GM21526 (cell line): ENCODE data around the gene PLSCR3.

ENCODE experiments used
- ATAC-seq: cut with Tn5 transposase; IDR thresholded peaks from one replicate; pipeline ENCODE4 v1.9.1; 2021; ENCODE audit warnings: moderate library complexity; ENCODE audit not compliant: unreplicated experiment, low FRiP score

Gene PLSCR3

DNA sequence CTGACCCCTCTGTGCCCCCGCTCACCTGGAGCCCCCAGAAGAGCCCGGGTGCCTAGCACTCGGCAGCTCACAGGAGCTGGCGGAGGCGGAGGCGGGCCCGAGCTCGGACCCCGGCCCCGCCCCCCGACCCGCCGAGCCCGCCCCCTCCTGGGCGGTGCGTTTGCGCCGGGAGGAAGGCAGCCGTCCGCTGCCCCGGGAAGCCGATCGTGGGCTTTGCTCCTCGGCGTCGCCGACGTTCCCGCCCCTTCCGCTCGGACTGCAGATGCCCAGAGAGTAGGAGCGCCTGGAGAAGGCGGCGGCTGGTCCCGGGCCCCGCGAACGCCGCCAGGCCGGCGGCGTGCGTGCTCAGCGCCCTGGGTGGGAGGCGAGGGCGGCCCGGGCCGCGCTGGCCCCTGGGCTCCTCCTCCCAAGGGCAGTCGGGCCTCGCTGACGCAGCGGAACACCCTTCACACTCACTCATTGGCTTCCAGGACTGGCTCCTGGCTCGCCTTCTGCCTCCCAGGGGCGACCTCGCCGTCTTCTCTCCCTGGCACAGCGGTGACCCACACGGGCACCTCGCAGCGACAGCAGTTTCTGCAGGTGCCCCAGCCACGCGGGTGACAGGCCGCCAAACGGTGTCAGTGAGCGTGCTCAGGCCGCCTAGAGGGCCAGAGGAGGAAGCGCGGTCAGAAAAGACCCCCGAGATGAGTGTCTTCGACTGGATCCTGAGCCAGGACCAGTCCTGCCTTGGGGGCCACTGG, at the start of gene PLSCR3:
Gene PLSCR3, minus strand, starts transcription at position 74 of the 740 bp plus-strand sequence. CDS start 415 bp downstream, outside the sequence.
- peak; percentile 68 for ATAC-seq

DNA sequence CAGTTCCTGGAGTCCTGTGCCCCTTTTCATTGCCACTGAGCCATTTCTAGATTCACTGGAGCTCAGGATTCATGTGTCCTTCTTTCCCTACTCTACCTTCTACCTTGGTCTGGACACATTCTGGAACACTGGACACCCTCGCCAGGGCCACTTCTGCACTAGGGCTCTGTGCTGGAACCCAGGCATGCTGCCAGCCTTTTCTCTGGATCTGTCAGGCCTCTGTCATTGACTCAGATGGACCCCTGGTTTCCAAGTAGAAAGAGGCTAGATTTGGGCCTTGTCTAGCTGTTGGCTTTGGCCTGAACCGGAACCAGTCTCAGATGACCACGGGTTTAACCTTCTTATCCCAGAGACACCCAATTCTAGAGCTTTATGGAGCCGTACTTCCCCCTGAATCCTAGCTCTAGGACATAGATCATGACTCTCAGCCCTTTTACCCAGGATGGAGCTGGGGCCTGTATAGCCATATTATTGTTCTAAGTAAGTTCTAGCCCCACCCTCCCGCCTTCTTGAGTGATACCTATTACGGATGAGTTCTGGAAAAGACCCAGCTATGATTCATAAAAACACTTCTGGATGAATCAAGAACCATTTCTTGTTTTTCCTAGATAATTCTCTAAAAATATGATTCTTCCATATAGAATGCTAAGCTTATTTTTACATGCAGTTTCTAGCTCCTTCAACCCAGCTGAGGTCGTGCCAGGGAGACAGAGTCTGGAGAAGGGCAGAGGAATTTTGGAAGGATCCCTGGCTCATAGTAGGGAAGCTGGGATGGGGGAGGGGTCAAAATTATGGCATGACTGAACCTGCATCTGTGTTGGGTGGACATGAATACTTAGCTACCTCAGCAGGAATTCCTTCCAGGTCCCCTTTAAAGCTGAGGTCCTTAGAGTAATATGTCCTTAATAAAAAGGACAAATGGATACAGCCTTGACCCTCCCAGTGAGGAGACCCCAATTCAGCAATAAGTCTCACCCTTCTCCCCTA, 49.5 kb upstream of the PLSCR3 start:
- ATAC-seq, result no peak

DNA sequence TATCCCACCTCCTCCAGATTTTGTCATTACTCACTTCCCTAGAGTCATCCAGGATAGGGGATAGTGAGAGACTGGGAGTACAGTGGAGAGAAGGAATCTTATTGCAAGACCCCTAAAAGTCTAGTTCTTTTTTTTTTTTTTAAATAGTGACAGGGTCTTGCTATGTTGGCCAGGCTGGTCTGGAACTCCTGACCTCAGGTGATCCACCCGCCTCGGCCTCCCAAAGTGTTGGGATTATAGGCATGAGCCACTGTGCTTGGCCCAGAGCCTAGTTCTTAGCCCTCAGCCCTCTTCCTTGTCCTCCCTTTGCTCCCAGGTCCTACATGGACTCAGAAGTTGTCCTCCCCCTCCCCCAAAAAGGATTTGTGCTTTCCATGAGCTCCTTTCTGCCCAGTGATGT, 47.8 kb upstream of the PLSCR3 start:
- no peak for ATAC-seq

DNA sequence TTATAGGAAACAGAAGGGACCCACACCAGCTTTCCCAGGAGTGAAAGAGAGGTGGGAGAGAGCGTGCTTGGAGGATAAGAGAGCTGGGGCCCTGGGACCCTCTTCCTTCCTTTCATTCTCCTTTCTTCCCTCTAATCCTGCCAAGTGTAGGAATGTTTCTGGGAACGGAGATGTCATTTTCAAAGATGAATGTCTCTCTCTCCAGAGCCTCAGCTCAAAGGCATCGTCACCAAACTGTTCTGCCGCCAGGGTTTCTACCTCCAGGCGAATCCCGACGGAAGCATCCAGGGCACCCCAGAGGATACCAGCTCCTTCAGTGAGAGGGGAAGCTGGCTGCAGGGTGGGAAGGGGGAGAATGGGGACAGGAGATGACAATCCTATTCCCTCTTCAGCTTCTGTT, 46.9 kb upstream of the PLSCR3 start:
- ATAC-seq, result no peak

DNA sequence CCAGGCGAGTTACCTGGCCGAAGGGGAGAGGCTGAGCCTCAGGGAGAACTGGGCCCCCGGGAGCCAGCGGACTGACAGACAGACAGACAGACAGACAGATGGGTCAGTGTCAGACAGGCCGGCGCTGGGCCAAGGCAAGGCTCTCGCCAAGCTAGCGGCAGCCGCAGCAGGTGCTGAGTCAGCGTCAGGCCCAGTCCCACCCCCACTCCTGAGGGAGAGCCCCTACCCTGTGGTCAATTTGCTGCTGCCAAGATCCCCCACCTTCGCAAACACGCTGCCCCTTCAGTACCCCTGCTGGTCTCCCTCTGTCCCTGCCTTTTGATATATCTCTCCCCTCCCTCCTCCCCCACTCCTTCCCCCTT, 46.5 kb upstream of the PLSCR3 start:
- no peak for ATAC-seq

DNA sequence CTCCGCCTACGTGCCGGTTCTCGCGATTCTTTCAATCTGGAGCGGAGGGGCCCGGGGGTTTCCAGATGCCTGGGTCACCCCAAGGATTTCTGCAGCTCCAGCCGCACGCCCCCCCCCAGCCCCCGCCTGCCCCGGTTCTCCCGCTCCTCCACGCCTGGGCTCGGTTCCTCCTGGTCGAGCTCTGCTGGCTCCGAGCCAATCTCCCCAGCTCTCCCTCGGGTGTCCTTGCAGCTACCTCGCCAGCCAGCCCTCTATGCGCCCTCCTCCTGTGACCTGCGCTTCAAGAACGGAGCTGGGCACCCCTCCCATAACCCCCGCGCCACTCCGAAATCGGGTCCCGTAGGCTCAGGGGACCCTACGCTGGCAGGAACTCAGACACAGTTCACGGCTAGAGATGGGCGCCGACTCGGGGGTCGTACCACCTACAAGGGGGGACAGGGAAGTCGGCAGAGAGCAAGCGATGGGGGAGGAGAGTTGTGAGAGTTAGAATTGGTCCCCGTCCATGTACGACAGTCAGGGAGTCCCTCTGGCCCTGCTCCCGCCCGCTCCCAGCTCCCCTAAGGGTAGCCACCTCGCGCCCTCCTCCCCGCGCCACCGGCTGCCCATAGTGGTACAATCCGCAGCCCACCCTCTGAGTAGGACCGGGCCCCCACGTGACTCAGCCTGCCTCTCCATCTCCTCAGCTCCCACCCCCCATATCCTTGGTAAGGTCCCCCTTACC, 45.9 kb upstream of the PLSCR3 start:
- ATAC-seq, result no peak

DNA sequence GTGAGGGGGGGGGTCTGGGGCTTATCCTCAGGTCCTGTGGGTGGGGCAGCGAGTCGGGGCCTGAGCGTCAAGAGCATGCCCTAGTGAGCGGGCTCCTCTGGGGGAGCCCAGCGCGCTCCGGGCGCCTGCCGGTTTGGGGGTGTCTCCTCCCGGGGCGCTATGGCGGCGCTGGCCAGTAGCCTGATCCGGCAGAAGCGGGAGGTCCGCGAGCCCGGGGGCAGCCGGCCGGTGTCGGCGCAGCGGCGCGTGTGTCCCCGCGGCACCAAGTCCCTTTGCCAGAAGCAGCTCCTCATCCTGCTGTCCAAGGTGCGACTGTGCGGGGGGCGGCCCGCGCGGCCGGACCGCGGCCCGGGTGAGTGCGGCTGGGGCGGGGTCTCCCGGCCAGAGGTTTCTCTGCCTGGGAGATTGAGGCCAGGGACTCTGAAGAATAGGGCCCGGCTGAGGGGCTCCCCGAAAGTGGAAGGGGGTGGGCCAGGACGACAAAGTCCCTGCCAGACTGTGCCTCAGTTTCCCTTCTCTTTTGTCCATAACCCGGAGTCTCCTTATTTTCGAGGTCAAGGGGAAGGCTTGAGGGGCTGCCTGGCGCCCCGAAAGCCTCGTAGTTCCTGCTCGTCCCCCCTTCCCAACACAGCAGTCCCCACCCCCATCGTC, 45.3 kb upstream of the PLSCR3 start, which contains the start of gene FGF11:
Gene FGF11, plus strand, starts transcription at position 51 of the 651 bp plus-strand sequence. Its CDS starts 109 bp downstream, at position 160.
- ATAC-seq, result no peak

DNA sequence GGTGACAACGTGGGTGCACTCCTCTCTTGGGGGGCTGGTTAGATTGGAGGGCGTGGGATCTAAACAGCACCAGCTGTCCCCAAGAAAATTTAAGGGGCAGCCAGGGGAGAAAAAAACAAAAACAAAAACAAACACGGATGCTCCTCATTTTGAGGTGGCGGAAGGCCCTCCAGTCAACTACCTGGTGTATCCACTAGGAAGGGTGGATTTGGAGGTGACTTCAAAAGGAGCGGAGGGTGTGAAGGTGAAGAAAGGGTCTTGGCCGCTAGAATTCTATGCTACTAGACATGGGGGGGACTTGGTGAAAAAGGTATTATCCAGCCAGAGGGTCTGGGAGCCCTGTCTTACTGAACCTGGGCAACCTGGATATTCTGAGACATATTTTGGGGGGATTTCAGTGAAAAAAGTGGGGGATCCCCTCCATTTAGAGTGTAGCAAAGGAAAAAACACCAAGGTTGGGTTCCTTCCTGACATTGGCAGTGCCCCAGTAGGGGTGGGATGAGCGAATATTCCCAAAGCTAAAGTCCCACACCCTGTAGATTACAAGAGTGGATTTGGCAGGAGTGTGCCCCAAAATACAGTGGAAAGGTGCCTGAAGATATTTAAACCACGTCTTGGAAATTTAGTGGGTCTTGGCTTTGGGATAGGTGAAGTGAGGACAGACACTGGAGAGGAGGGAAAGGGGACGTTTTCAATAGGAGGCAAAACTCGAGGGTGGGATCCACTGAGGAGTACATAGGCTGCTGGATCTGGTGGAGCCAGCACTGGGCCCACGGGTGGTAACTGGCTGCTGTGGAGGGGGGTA, 44.5 kb upstream of the PLSCR3 start:
- ATAC-seq, result no peak

DNA sequence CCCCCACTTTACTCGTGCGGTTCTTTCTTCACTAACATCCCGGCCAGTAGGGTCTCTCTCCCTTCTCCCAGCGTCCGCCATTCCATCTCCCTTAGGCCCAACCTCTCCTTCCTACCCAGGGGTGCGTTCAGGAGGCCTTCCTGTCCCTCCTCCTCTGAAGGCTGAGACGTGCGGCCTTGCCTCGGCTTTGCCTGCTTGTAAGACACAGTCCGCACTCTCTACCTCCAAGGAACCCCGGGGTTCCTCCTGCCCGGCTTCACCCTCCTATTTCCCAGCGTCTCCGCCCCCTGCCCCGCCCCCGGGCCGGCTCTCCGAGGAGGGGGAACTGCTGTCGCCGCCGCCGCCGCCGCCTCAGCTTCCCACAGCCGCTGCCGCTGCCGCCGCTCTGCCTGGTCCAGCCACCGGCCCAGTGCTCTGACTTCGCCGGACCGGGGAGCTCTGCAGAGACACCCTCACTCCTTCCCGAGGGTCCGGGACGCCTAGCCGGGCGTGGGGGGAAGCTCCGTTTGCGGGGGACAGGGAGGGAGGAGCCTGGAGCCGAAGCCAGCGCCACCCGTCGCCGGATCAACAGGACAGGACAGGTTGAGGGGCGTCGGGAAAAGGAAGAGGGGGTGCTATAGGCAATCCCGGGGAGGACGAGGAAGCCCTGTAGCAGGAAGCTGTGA, 43.8 kb upstream of the PLSCR3 start:
- ATAC-seq, result no peak

DNA sequence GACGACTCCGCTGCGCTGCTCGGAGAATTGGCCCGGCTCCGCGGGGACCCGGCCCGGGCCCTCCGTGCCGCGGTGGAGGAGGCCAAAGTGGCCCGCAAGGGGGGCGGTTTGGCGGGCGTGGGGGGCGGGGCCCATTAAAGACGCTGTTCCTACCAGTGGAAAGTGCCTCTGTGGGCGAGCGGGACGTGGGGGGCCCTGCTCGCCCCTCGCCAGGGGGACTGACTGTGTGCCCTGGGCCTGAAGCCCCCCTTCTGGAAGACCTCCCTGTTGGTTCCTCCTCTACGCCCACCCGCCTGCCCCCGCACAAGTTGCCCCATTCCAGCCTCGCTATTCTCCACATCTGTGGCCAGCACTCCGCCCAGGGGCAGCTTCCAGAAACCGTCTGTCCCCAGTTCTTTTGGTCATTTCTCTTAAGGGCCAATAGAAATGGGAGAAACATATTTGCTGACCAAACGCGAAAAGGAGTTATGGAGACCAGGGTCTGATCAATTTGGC, 43.1 kb upstream of the PLSCR3 start:
- no peak for ATAC-seq

DNA sequence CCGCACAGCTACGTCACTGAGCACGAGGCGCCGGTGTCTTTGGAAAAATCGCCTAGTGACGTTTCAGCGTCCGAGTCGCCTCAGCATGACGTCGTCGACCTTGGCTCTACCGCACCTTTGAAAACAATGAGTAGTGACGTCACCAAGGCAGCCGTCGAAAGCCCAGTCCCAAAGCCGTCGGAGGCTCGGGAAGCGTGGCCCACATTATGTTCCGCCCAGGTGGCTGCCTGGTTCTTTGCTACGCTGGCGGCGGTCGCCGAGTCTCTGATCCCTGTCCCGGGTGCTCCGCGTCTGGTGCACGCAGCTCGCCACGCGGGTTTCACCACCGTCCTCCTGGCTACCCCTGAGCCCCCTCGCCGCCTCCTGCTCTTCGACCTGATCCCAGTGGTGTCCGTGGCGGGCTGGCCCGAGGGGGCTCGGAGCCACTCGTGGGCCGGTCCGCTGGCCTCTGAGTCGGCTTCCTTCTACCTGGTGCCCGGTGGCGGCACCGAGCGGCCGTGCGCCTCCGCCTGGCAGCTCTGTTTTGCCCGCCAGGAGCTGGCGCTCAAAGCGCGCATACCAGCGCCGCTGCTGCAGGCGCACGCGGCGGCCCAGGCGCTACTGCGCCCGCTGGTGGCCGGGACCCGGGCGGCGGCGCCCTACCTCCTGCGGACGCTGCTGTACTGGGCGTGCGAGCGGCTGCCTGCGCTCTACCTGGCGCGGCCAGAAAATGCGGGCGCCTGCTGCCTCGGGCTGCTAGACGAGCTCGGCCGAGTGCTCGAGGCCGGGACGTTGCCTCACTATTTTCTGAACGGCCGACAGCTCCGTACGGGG, 42.4 kb upstream of the PLSCR3 start:
- ATAC-seq, result no peak

DNA sequence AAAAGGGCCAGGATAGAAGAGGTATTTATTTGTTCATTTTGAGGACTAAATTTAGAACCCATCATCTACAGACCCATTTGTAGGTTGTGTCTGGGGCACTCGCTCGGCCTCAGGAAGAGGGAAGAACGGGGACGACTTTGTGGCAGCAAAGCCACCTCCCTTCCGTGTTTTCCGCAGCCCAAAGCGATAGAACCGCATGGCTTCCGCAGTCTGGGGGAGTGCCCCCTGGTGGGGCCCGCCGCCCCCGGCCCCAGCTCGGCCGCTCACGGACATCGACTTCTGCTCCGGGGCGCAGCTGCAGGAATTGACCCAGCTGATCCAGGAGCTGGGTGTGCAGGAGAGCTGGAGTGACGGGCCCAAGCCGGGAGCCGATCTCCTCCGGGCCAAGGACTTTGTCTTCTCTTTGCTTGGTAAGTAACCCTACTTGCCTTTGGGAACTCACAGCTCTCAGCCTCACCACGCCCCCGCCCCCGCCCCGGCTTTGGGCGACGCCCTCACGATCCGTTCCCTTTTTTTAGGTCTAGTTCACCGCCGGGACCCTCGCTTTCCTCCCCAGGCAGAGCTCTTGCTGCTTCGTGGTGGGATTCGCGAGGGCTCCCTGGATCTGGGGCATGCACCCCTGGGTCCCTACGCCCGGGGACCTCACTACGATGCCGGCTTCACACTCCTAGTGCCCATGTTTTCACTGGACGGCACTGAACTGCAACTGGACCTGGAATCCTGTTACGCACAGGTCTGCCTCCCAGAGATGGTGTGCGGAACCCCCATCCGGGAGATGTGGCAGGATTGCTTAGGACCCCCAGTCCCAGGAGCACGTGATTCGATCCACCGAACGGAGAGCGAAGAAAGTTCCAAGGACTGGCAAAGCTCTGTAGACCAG, 41.6 kb upstream of the PLSCR3 start:
- ATAC-seq, result peak; percentile 30

DNA sequence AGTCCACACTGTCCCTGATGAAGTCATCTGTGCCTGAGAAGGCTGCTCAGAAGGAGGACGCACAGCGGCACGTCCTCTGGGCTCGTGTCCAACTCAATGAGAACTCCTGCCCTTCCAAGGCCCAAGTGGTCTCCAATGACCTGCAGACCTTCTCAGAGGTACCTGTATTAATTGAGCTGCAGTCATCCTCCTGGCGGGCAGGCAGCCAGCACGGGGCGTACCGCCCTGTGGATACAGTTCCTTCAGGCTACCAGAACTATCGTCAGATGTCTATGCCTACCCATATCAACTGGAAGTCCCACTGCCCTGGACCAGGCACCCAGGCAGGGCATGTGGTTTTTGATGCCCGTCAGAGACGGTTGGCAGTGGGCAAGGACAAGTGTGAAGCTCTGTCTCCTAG, 38.0 kb upstream of the PLSCR3 start:
- ATAC-seq, result no peak

DNA sequence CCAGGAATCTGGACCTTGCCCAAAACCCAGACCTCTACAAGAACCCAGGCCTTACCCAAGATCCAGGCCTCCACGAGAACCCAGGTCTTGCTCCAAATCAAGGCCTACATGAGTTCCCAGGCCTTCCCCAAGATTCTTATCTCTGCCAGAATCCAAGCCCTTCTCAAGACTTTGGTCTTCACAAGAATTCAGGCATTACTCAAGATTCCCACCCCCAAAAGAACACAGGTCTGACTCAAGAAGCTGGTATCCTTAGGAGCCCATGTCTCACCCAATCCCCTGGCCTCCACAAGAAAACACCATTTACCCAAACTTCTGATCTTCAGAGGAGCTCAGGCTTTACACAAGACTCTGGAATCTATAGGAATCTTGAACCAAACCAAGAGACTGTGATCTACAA, 36.9 kb upstream of the PLSCR3 start:
- no peak for ATAC-seq

DNA sequence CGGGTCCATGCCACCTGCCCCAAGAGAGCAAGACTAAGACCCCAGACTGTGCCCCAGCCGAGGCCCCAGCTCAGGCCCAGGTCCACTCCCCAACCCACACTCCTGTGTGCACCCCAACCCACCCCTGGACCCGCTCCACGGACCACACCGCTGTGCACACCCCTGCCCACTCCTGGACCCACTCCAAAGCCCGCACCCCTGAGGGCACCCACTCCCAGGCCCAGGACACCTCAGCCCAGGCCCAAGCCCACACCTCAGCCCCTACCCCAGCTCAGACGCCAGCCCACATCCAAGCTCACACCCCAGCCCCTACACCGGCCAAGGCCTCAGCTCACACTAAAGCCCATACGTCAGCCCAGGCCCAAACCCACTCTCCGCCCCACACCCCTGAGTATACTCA, 35.4 kb upstream of the PLSCR3 start:
- ATAC-seq, result no peak

DNA sequence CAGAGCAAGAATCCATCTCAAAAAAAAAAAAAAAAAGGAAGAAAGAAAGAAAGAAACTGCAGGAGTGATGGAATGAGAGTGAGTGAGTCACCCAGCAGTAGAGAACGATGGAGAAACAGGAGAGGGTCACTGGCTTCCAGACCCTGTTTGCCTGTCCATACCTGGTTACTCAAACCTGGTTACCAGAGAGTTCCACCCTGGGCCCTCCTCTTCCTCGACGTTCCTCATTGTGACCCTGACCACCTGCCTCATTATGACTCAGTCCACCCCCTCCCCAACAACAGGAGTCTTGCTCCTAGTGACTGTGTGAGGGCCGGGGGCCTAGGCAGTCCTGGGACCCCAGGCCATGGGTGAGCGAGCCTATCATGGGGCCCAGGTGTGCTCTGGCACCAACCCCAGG, 34.2 kb upstream of the PLSCR3 start, which contains the start of gene SPEM3:
Gene SPEM3, plus strand, starts transcription at position 301 of the 400 bp plus-strand sequence. Its CDS starts 46 bp downstream, at position 347.
- no peak for ATAC-seq

DNA sequence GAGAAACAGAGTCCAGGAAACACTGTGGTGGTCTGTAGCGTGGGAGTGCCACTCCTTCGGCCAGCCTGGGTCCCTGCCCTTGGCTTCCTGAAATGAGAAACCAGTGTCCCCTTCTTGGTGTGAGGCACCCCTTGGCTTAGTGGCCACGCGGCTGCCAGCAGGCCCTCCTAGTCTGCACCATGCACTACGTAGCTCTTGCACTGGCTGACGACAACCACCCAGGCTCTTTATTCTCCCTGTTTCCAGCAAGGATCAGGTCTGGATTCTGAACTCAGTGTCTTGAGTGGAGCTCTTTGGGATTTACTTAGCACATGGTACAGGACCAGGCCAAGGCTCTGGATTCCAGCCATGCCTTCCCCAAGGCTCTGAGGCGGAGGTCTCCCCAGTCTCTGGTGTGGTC, 33.2 kb upstream of the PLSCR3 start:
- no peak for ATAC-seq
